Lower lobe of right lung (tissue), 2 donors: ENCODE results near the gene KCNE3. TPM values are rescaled to one million over a fixed set of nuclear protein-coding genes. Genes with fewer than 3 reads are reported as not detected.
A peak's percentile ranks its signal among the peaks of the same experiment; 100 is the strongest.
"Not testable (repeated sequence)": the region's sequence is repeated elsewhere in the genome, so short reads cannot be mapped to it uniquely, and the experiment has no call there.

Experiments used
- ATAC-seq, 2 donors: fragments of 200-7000 bp; cut with Tn5 transposase; one replicate each; pipeline ENCODE4 v1.9.1; 2020 to 2022; ENCODE audit warnings: mild to moderate bottlenecking in 2 of 2, moderate library complexity in 2 of 2
- DNase-seq: peaks from one replicate; pipeline ENCODE4 v3.0.0-alpha.2; 2020
- H3K27ac ChIP-seq: fragments of 200-600 bp; one replicate; pipeline ENCODE4 v1.8.0; 2022
- H3K27me3 ChIP-seq: fragments of 200-600 bp; one replicate; pipeline ENCODE4 v1.8.0; 2022; ENCODE audit warnings: low read depth
- H3K36me3 ChIP-seq: fragments of 200-600 bp; one replicate; pipeline ENCODE4 v1.8.0; 2022; ENCODE audit warnings: mild to moderate bottlenecking
- H3K4me1 ChIP-seq: fragments of 200-600 bp; one replicate; pipeline ENCODE4 v1.8.0; 2022
- H3K4me3 ChIP-seq: fragments of 200-600 bp; one replicate; pipeline ENCODE4 v1.8.0; 2022; ENCODE audit warnings: mild to moderate bottlenecking
- H3K9me3 ChIP-seq: fragments of 200-600 bp; one replicate; pipeline ENCODE4 v1.8.0; 2022
- CTCF ChIP-seq: fragments of 200-600 bp; IDR thresholded peaks from one replicate; pipeline ENCODE4 v1.8.0; 2022; ENCODE audit warnings: antibody characterized with exemption, mild to moderate bottlenecking
- intact Hi-C: fragments of 100-400 bp; cut with DNase I; formaldehyde crosslinking; loops from one replicate; pipeline ENCODE4 v1.11.0; 2022
- total RNA-seq: library from RNA; stranded (reverse); fragmentation: NEBNext Ultra II Directional; extraction: Animal tissue kit (Norgen Biotek cat#: 25700); gene quantifications from one replicate; pipeline ENCODE4 v1.2.1, GENCODE V29; 2021
- donor health status: DM: no; HTN: yes; CAD: no; lungs with severe emphysema.

KCNE3 gene
- total RNA-seq, 1 donor from 2014 or later, result 34.9 TPM

GRCh38 chr11:74417379-74417804 lies 50.0 kb downstream of the KCNE3 start:
- H3K27ac ChIP-seq, result peak overlapping the region; percentile 42

GRCh38 chr11:74416974-74417373 lies 50.4 kb downstream of the KCNE3 start:
- H3K36me3 ChIP-seq, intact Hi-C loops, H3K27ac ChIP-seq, H3K9me3 ChIP-seq, DNase-seq, H3K4me3 ChIP-seq, H3K27me3 ChIP-seq: not testable (repeated sequence)
- H3K4me1 ChIP-seq, result peaks cover 10% of the 10 kb centered on the region
- peak in 1 of 2 donors; percentile 54 for ATAC-seq

More at GRCh38 chr11:74417379-74417804, 50.0 kb downstream of the KCNE3 start:
- intact Hi-C loops, result no loop called here
- ATAC-seq (peak; percentile 62 to 83), DNase-seq (no peak)
- H3K36me3 ChIP-seq, result no peaks in the 10 kb centered on the region
- no peaks in the 10 kb centered on the region for H3K9me3 ChIP-seq
- H3K4me3 ChIP-seq, result no peak overlapping the region
- peaks cover 10% of the 10 kb centered on the region for H3K4me1 ChIP-seq
- H3K27me3 ChIP-seq, result no peaks in the 10 kb centered on the region
- no peak for TF ChIP-seq CTCF

- no peak for DNase-seq
- Histone ChIP-seq H3K9me3 (no peaks in the 10 kb centered on the region), H3K27me3 (no peaks in the 10 kb centered on the region), H3K4me1 (peaks cover under 1% of the 10 kb centered on the region), H3K4me3 (no peak overlapping the region), H3K27ac (no peak overlapping the region), H3K36me3 (no peaks in the 10 kb centered on the region)
- TF ChIP-seq CTCF, result no peak
- ATAC-seq, result no peak
- intact Hi-C loops, result no loop called here
Measured at GRCh38 chr11:74412733-74413359, 54.5 kb downstream of the KCNE3 start.

GRCh38 chr11:74412321-74412720 lies 55.0 kb downstream of the KCNE3 start:
- DNase-seq (no peak), ATAC-seq (no peak)
- Histone ChIP-seq H3K36me3 (no peaks in the 10 kb centered on the region), H3K27ac (no peak overlapping the region), H3K9me3 (no peaks in the 10 kb centered on the region), H3K4me3 (no peak overlapping the region), H3K27me3 (no peaks in the 10 kb centered on the region), H3K4me1 (no peaks in the 10 kb centered on the region)
- intact Hi-C loops, result no loop called here
- no peak for TF ChIP-seq CTCF

- DNase-seq (no peak), ATAC-seq (no peak)
- H3K27ac ChIP-seq, result no peak overlapping the region
- H3K9me3 ChIP-seq, result no peaks in the 10 kb centered on the region
- H3K36me3 ChIP-seq, result no peaks in the 10 kb centered on the region
- H3K27me3 ChIP-seq, result no peaks in the 10 kb centered on the region
- TF ChIP-seq CTCF, result no peak
- intact Hi-C loops, result no loop called here
- H3K4me3 ChIP-seq, result no peak overlapping the region
- no peaks in the 10 kb centered on the region for H3K4me1 ChIP-seq
Measured at GRCh38 chr11:74409633-74410032, 57.7 kb downstream of the KCNE3 start.

Other genes starting within 250 kb of the KCNE3 start
- 0.56 TPM for gene P4HA3, start 155.9 kb downstream of the KCNE3 start, total RNA-seq
- 5.2 TPM for gene PGM2L1, start 69.1 kb downstream of the KCNE3 start, total RNA-seq
- gene LIPT2, start 26.2 kb upstream of the KCNE3 start, total RNA-seq, result 2.7 TPM
- gene POLD3, start 125.0 kb upstream of the KCNE3 start, total RNA-seq, result 18.5 TPM